Ishikawa (cell line): ENCODE data around the gene LHPP.

Experiments used
- CEBPB ChIP-seq: IDR thresholded peaks from 2 replicates; pipeline ENCODE4 v1.6.1; 2012
- CREB1 ChIP-seq: IDR thresholded peaks from 2 replicates; pipeline ENCODE4 v1.6.1; 2012; ENCODE audit warnings: low read depth
- EGR1 ChIP-seq: IDR thresholded peaks from 2 replicates; pipeline ENCODE4 v1.6.1; 2012
- EP300 ChIP-seq: IDR thresholded peaks from 2 replicates; pipeline ENCODE4 v1.6.1; 2012; ENCODE audit warnings: borderline replicate concordance
- FOXM1 ChIP-seq: IDR thresholded peaks from 2 replicates; pipeline ENCODE4 v1.6.1; 2012; ENCODE audit warnings: low read depth, borderline replicate concordance
- MAX ChIP-seq: IDR thresholded peaks from 2 replicates; pipeline ENCODE4 v1.6.1; 2012
- NFIC ChIP-seq: IDR thresholded peaks from 2 replicates; pipeline ENCODE4 v1.6.1; 2012
- RAD21 ChIP-seq: IDR thresholded peaks from 2 replicates; pipeline ENCODE4 v1.6.1; 2012; ENCODE audit warnings: low read depth
- REST ChIP-seq: IDR thresholded peaks from 2 replicates; pipeline ENCODE4 v1.6.1; 2012; ENCODE audit warnings: low read depth, mild to moderate bottlenecking
- TAF1 ChIP-seq: IDR thresholded peaks from 2 replicates; pipeline ENCODE4 v1.6.1; 2012; ENCODE audit warnings: low read depth, mild to moderate bottlenecking
- TCF12 ChIP-seq: IDR thresholded peaks from 2 replicates; pipeline ENCODE4 v1.6.1; 2012; ENCODE audit warnings: low read depth
- TEAD4 ChIP-seq: IDR thresholded peaks from 2 replicates; pipeline ENCODE4 v1.6.1; 2012
- USF1 ChIP-seq: IDR thresholded peaks from 2 replicates; pipeline ENCODE4 v1.6.1; 2012
- YY1 ChIP-seq: IDR thresholded peaks from 2 replicates; pipeline ENCODE4 v1.6.1; 2012; ENCODE audit warnings: low read depth
- ZBTB7A ChIP-seq: IDR thresholded peaks from 2 replicates; pipeline ENCODE4 v1.6.1; 2012; ENCODE audit warnings: low read depth

Gene LHPP

GRCh38 chr10:124422742-124423141 lies 38.9 kb upstream of the LHPP start:
- TF ChIP-seq TAF1, result no peak

GRCh38 chr10:124423813-124424212 lies 37.8 kb upstream of the LHPP start:
- no peak for TF ChIP-seq FOXM1

- TF ChIP-seq YY1 (no peak), ZBTB7A (no peak), TAF1 (no peak), CREB1 (no peak)
Measured at GRCh38 chr10:124425227-124425962, 36.2 kb upstream of the LHPP start.

GRCh38 chr10:124428207-124428777 lies 33.3 kb upstream of the LHPP start:
- TF ChIP-seq EGR1, result no peak
- TF ChIP-seq EP300, result no peak
- no peak for TF ChIP-seq MAX
- no peak for TF ChIP-seq FOXM1
- no peak for TF ChIP-seq TAF1
- no peak for TF ChIP-seq TCF12
- TF ChIP-seq NFIC, result no peak
- TF ChIP-seq ZBTB7A, result no peak
- no peak for TF ChIP-seq YY1
- TF ChIP-seq RAD21, result no peak
- TF ChIP-seq USF1, result no peak

GRCh38 chr10:124429576-124429975 lies 32.0 kb upstream of the LHPP start:
- no peak for TF ChIP-seq TEAD4
- TF ChIP-seq TCF12, result no peak
- TF ChIP-seq EP300, result no peak
- no peak for TF ChIP-seq CREB1

GRCh38 chr10:124430077-124430476 lies 31.5 kb upstream of the LHPP start:
- TF ChIP-seq USF1 (no peak), TAF1 (no peak), NFIC (no peak), EGR1 (no peak), CEBPB (no peak), FOXM1 (no peak), TCF12 (no peak), CREB1 (no peak), REST (no peak), RAD21 (no peak), MAX (no peak), TEAD4 (no peak), ZBTB7A (no peak)

- TF ChIP-seq EP300 (no peak), USF1 (no peak), NFIC (no peak), CREB1 (no peak), FOXM1 (no peak), TAF1 (no peak), ZBTB7A (no peak), TCF12 (no peak), REST (no peak), TEAD4 (no peak), RAD21 (no peak), CEBPB (no peak), MAX (no peak), EGR1 (no peak), YY1 (no peak)
Measured at GRCh38 chr10:124433461-124433860, 28.2 kb upstream of the LHPP start.
